Neural progenitor cell (in vitro differentiated cells): ENCODE measurements around the gene DBP.

Experiments
- EZH2 ChIP-seq: fragments of 200-600 bp; sonication (generic); IDR thresholded peaks from 2 replicates; pipeline ENCODE4 v1.6.1; 2017; ENCODE audit warnings: antibody characterized with exemption, mild to moderate bottlenecking, moderate library complexity
- EZH2phosphoT487 ChIP-seq: fragments of 200-600 bp; sonication (generic); IDR thresholded peaks from 2 replicates; pipeline ENCODE4 v1.6.1; 2017; ENCODE audit warnings: antibody characterized with exemption
- TF ChIP-seq, protein P1 (sequence below): fragments of 200-600 bp; sonication (generic); IDR thresholded peaks from 2 replicates; pipeline ENCODE4 v1.5.1; 2017; ENCODE audit warnings: antibody characterized with exemption, mild to moderate bottlenecking

DNA sequence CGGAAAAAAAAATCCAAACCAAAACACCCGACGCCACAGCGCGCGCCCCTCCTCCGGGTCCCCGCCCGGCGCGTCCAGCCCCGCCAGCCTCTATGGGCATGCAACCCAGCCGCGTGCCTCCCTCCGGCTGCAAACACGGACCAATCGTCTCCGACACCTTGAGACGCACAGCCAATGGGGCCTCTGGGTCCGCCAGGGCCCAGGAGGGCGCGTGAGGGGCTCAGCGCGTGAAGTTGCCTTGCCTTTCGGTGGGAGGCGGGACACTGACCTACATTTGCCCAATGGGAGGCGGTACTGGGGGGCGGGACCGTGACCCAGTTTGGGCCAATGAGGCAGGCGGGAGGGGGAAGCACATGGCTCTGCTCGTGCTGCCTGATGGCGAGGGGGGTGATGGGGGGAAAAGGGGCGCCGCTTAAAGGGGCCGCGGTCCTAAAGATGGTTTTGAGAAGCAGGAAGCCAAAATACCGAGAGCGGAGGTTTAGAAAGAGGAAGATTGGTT, 319 bp upstream of the DBP start:
- TF ChIP-seq, protein P1, sequence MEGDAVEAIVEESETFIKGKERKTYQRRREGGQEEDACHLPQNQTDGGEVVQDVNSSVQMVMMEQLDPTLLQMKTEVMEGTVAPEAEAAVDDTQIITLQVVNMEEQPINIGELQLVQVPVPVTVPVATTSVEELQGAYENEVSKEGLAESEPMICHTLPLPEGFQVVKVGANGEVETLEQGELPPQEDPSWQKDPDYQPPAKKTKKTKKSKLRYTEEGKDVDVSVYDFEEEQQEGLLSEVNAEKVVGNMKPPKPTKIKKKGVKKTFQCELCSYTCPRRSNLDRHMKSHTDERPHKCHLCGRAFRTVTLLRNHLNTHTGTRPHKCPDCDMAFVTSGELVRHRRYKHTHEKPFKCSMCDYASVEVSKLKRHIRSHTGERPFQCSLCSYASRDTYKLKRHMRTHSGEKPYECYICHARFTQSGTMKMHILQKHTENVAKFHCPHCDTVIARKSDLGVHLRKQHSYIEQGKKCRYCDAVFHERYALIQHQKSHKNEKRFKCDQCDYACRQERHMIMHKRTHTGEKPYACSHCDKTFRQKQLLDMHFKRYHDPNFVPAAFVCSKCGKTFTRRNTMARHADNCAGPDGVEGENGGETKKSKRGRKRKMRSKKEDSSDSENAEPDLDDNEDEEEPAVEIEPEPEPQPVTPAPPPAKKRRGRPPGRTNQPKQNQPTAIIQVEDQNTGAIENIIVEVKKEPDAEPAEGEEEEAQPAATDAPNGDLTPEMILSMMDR: no peak
- no peak for TF ChIP-seq EZH2
- TF ChIP-seq EZH2phosphoT487: no peak
